ENCODE measurements around the gene MIA. TPM values are rescaled to one million over a fixed set of nuclear protein-coding genes. Genes with fewer than 3 reads are reported as not detected.
"Not testable (repeated sequence)": the region's sequence is repeated elsewhere in the genome, so short reads cannot be mapped to it uniquely, and the experiment has no call there.

The MIA gene
- total and polyA plus RNA-seq, 2 donors (not counting 1 experiment from before 2014, with no cell fraction given): 0.37 to 5.7 TPM

- Histone ChIP-seq H2AFZ (ENCODE audit: insufficient read depth, low read depth, low read length, poor library complexity, severe bottlenecking) (no peak overlapping the region), H3K27ac (ENCODE audit: low read length in 2 of 2) (no peak overlapping the region), H3K4me3 (ENCODE audit: control extremely low read depth in 1 of 5, extremely low read depth in 1 of 5, insufficient read depth in 1 of 5, low read depth in 2 of 5, low read length in 4 of 5) (peak overlapping the region in 1 of 5 experiments; percentile 57), H3K9ac (ENCODE audit: low read length) (peak overlapping the region; percentile 62), H3K36me3 (replicated peaks in 1 of 2; ENCODE audit: control extremely low read depth in 1 of 2, control insufficient read depth in 1 of 2, extremely low read depth in 1 of 2, insufficient read depth in 2 of 2, low read length in 1 of 2) (peaks cover 0 to 47% of the 10 kb centered on the region in 2 experiments), H3K27me3 (replicated peaks in 1 of 4; ENCODE audit: control extremely low read depth in 1 of 4, control insufficient read depth in 3 of 4, insufficient read depth in 4 of 4, low read length in 3 of 4) (no peaks in the 10 kb centered on the region), H3K4me1 (ENCODE audit: control insufficient read depth in 2 of 2, insufficient read depth in 2 of 2, low read length in 2 of 2) (peaks cover 33 to 51% of the 10 kb centered on the region in 2 donors), H4K20me1 (ENCODE audit: control insufficient read depth, insufficient read depth, low read length, poor library complexity, severe bottlenecking) (peaks cover 49% of the 10 kb centered on the region), H3K9me3 (ENCODE audit: control extremely low read depth in 1 of 3, control insufficient read depth in 2 of 3, insufficient read depth in 1 of 3, low read length in 2 of 3) (no peaks in the 10 kb centered on the region), H3K79me2 (ENCODE audit: control insufficient read depth, insufficient read depth, low read length) (peaks cover 44% of the 10 kb centered on the region), H3K4me2 (replicated peaks; ENCODE audit: low read depth, low read length, poor library complexity, severe bottlenecking) (peak overlapping the region; percentile 74)
- no peaks in the 10 kb centered on the region for H3K9me3 Mint-ChIP-seq (ENCODE audit: insufficient read depth)
- H3K27ac Mint-ChIP-seq: no peak overlapping the region
- ChIA-PET POLR2A (interaction anchor here (0.7 kb wide), 1 partner anchor 376 kb away, joined by 3 read pairs; no protein-coding TSS in a partner anchor), CTCF (no interaction called here)
- TF ChIP-seq EZH2 (IDR thresholded peaks at IDR 0.05; ENCODE audit: borderline replicate concordance, insufficient read depth, low read depth, low read length, poor library complexity, severe bottlenecking): no peak
- no peak for TF ChIP-seq CTCF (IDR thresholded peaks at IDR 0.05)
- WGBS (ENCODE audit: insufficient coverage): 90% methylated on average over 5 of the region's 14 CpGs
- no peaks in the 10 kb centered on the region for H3K27me3 Mint-ChIP-seq
- H3K4me3 Mint-ChIP-seq: peak overlapping the region; percentile 97
- H3K4me1 Mint-ChIP-seq: peaks cover 60% of the 10 kb centered on the region
- intact Hi-C loops (cut with micrococcal nuclease): no loop called here
- no peak for ATAC-seq (ENCODE audit: low read depth)
- DNase-seq: no peak
Measured at GRCh38 chr19:40810160-40810559, 34.8 kb downstream of the MIA start.

GRCh38 chr19:40810649-40811408, 35.5 kb downstream of the MIA start:
- peak; percentile 89 for ATAC-seq (ENCODE audit: low read depth)

More at GRCh38 chr19:40810649-40811408, 35.5 kb downstream of the MIA start:
- Mint-ChIP-seq H3K27ac (peak overlapping the region; percentile 86), H3K4me1 (peaks cover 54% of the 10 kb centered on the region), H3K4me3 (peak overlapping the region; percentile 97)
- H3K9me3 ChIP-seq (ENCODE audit: control extremely low read depth in 1 of 3, control insufficient read depth in 2 of 3, insufficient read depth in 1 of 3, low read length in 2 of 3); H3K27me3 ChIP-seq (replicated peaks in 1 of 4; ENCODE audit: control extremely low read depth in 1 of 4, control insufficient read depth in 3 of 4, insufficient read depth in 4 of 4, low read length in 3 of 4); H3K27me3 Mint-ChIP-seq; H3K27ac ChIP-seq (ENCODE audit: low read length in 2 of 2); intact Hi-C loops (cut with micrococcal nuclease); H3K9me3 Mint-ChIP-seq (ENCODE audit: insufficient read depth): not testable (repeated sequence)
- Histone ChIP-seq H4K20me1 (ENCODE audit: control insufficient read depth, insufficient read depth, low read length, poor library complexity, severe bottlenecking) (peaks cover 42% of the 10 kb centered on the region), H3K9ac (ENCODE audit: low read length) (peak overlapping the region; percentile 62), H2AFZ (ENCODE audit: insufficient read depth, low read depth, low read length, poor library complexity, severe bottlenecking) (peak overlapping the region; percentile 65), H3K4me1 (ENCODE audit: control insufficient read depth in 2 of 2, insufficient read depth in 2 of 2, low read length in 2 of 2) (peaks cover 26 to 44% of the 10 kb centered on the region in 2 donors), H3K79me2 (ENCODE audit: control insufficient read depth, insufficient read depth, low read length) (peaks cover 37% of the 10 kb centered on the region), H3K36me3 (replicated peaks in 1 of 2; ENCODE audit: control extremely low read depth in 1 of 2, control insufficient read depth in 1 of 2, extremely low read depth in 1 of 2, insufficient read depth in 2 of 2, low read length in 1 of 2) (peaks cover 0 to 40% of the 10 kb centered on the region in 2 experiments), H3K4me2 (replicated peaks; ENCODE audit: low read depth, low read length, poor library complexity, severe bottlenecking) (peak overlapping the region; percentile 78), H3K4me3 (ENCODE audit: control extremely low read depth in 1 of 5, extremely low read depth in 1 of 5, insufficient read depth in 1 of 5, low read depth in 2 of 5, low read length in 4 of 5) (peak overlapping the region; percentile 21 to 64 (median 54))
- ChIA-PET CTCF (interaction anchor here (0.8 to 1.2 kb wide), 2 partner anchors 9 to 148 kb away, joined by 5 to 7 read pairs; no protein-coding TSS in a partner anchor), POLR2A (interaction anchor here (0.5 to 1.4 kb wide), 2 partner anchors 33 to 286 kb away, joined by 4 read pairs; partner anchors contain the start of gene RAB4B)
- WGBS (ENCODE audit: insufficient coverage): 10% methylated on average over 39 of the region's 65 CpGs
- peak; percentile 66 for DNase-seq
